ENCODE data around the gene GRK5. TPM values are rescaled to one million over a fixed set of nuclear protein-coding genes. Genes with fewer than 3 reads are reported as not detected.

Gene GRK5
- total RNA-seq, 1 experiment from 2014 or later = 4.5 TPM

DNA sequence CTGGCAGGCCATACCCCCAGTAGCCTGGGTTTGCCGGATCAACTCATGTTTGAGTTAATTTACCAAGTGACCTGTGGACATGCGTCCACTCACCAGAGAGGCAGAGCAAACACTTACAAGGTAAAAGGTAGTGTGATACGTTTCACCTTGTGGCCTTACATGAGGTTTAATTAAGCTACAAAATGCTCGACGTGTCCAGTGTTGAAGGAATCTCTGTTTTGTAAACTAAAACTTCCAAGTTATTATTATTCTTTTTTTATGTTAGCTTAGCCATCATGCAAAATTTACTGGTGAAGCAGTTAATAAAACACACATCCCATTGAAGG, 292.3 kb downstream of the GRK5 start:
- Histone ChIP-seq H3K4me3 (ENCODE audit: low read length) (no peak overlapping the region), H3K9me2 (replicated peaks; ENCODE audit: low read length) (no peaks in the 10 kb centered on the region), H4K20me1 (ENCODE audit: low read length) (no peaks in the 10 kb centered on the region), H3K79me2 (ENCODE audit: low read length) (no peaks in the 10 kb centered on the region), H3K4me1 (ENCODE audit: insufficient read depth, low read length) (peaks cover 10% of the 10 kb centered on the region), H3K9ac (ENCODE audit: low read length) (no peak overlapping the region), H3K4me2 (ENCODE audit: low read length) (no peak overlapping the region), H3K36me3 (ENCODE audit: low read depth, low read length) (no peaks in the 10 kb centered on the region; the same call in 1 of the 2 replicates), H3K27me3 (ENCODE audit: low read length) (no peaks in the 10 kb centered on the region), H3F3A (ENCODE audit: low read length, unreplicated experiment) (no peaks in the 10 kb centered on the region), H3K27ac (ENCODE audit: low read length) (no peak overlapping the region), H3K9me3 (ENCODE audit: low read length) (no peaks in the 10 kb centered on the region), H2AFZ (ENCODE audit: low read length) (no peak overlapping the region)
- BruUV-seq (replicated peaks) = no TSS peak
- intact Hi-C loops (cut with micrococcal nuclease) = no loop called here
- CTCF ChIA-PET = no interaction called here
- TF ChIP-seq, protein P1, sequence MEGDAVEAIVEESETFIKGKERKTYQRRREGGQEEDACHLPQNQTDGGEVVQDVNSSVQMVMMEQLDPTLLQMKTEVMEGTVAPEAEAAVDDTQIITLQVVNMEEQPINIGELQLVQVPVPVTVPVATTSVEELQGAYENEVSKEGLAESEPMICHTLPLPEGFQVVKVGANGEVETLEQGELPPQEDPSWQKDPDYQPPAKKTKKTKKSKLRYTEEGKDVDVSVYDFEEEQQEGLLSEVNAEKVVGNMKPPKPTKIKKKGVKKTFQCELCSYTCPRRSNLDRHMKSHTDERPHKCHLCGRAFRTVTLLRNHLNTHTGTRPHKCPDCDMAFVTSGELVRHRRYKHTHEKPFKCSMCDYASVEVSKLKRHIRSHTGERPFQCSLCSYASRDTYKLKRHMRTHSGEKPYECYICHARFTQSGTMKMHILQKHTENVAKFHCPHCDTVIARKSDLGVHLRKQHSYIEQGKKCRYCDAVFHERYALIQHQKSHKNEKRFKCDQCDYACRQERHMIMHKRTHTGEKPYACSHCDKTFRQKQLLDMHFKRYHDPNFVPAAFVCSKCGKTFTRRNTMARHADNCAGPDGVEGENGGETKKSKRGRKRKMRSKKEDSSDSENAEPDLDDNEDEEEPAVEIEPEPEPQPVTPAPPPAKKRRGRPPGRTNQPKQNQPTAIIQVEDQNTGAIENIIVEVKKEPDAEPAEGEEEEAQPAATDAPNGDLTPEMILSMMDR (conservative IDR thresholded peaks at IDR 0.05; ENCODE audit: low read depth, low read length) = no peak
- TF ChIP-seq EZH2 (IDR thresholded peaks at IDR 0.05; ENCODE audit: low read length, unreplicated experiment) = no peak
- no peak for TF ChIP-seq EZH2phosphoT487 (IDR thresholded peaks at IDR 0.05; ENCODE audit: borderline replicate concordance, low read length)
- ATAC-seq (no peak), DNase-seq (no peak)
- POLR2A ChIA-PET (ENCODE audit: unreplicated experiment) = no interaction called here

DNA sequence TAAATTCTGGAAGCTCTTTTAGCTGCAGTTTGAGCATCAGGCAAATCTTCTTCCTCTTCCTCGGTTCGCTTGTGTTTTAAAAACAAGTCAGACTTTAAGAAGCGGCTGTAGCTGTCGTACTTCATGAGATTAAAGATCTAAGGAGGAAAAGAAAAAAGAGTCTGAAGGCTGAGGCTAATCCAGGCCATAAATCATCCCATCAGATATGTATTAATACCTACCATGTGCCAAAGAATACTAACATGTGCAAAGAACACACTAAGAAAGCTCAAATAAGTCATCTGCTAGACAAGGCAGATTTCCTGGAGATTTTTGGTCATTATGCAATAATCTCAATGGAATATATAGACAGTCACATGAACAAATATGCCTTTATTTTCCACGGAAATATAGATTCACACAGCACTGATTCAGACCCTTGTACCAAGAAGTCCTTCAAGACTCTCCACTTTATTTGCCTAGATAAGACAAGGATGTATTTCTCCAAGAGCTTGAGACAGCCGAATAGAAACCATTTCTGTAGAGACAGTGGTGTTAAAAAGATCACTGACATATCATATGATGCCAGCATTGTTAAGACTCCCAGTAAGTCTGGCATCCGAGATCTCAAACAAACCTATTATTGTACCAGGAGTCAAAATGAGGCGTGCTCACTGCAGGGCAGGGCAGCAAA, 292.9 kb downstream of the GRK5 start:
- BruUV-seq (replicated peaks) = no TSS peak
- Histone ChIP-seq H2AFZ (ENCODE audit: low read length) (no peak overlapping the region), H3F3A (ENCODE audit: low read length, unreplicated experiment) (no peaks in the 10 kb centered on the region), H3K9ac (ENCODE audit: low read length) (no peak overlapping the region), H3K4me1 (ENCODE audit: insufficient read depth, low read length) (peaks cover 4% of the 10 kb centered on the region), H3K27me3 (ENCODE audit: low read length) (no peaks in the 10 kb centered on the region), H4K20me1 (ENCODE audit: low read length) (no peaks in the 10 kb centered on the region), H3K79me2 (ENCODE audit: low read length) (no peaks in the 10 kb centered on the region), H3K4me3 (ENCODE audit: low read length) (no peak overlapping the region), H3K9me2 (replicated peaks; ENCODE audit: low read length) (no peaks in the 10 kb centered on the region), H3K9me3 (ENCODE audit: low read length) (no peaks in the 10 kb centered on the region), H3K4me2 (ENCODE audit: low read length) (no peak overlapping the region), H3K27ac (ENCODE audit: low read length) (no peak overlapping the region), H3K36me3 (ENCODE audit: low read depth, low read length) (no peaks in the 10 kb centered on the region; the same call in 1 of the 2 replicates)
- intact Hi-C loops (cut with micrococcal nuclease) = no loop called here
- POLR2A ChIA-PET (ENCODE audit: unreplicated experiment) = no interaction called here
- ATAC-seq (no peak), DNase-seq (no peak)
- CTCF ChIA-PET = no interaction called here
- TF ChIP-seq EZH2 (IDR thresholded peaks at IDR 0.05; ENCODE audit: low read length, unreplicated experiment) (no peak), EZH2phosphoT487 (IDR thresholded peaks at IDR 0.05; ENCODE audit: borderline replicate concordance, low read length) (no peak)
- TF ChIP-seq, protein P1 (conservative IDR thresholded peaks at IDR 0.05; ENCODE audit: low read depth, low read length) = no peak

DNA sequence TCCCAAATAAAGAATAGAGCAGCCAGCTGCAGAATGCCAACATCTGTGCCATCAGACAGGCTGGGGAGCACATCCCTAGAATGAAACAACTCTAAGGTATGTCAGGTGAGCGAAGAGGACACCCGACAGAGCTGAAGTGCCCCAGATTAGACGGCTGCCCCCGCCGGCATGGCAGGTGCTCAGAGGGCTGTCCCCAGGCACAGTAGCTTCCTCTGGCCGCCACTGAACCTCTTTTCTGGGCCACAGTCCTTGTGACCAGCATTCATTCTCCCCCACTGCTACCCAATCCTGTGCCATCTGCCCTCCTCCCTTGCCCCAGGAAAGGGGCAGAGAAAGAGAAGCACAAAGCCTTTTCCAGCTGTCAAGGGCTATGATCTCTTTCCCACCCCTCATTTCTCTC, 293.4 kb downstream of the GRK5 start:
- BruUV-seq (replicated peaks) = no TSS peak
- intact Hi-C loops (cut with micrococcal nuclease) = no loop called here
- H4K20me1 ChIP-seq (ENCODE audit: low read length) = no peaks in the 10 kb centered on the region
- DNase-seq (no peak), ATAC-seq (no peak)
- H3F3A ChIP-seq (ENCODE audit: low read length, unreplicated experiment) = no peaks in the 10 kb centered on the region
- no peaks in the 10 kb centered on the region for H3K9me2 ChIP-seq (replicated peaks; ENCODE audit: low read length)
- no peaks in the 10 kb centered on the region for H3K27me3 ChIP-seq (ENCODE audit: low read length)
- no peaks in the 10 kb centered on the region for H3K4me1 ChIP-seq (ENCODE audit: insufficient read depth, low read length)
- no peak overlapping the region for H3K4me3 ChIP-seq (ENCODE audit: low read length)
- H3K36me3 ChIP-seq (ENCODE audit: low read depth, low read length) = no peaks in the 10 kb centered on the region; the same call in 1 of the 2 replicates
- ChIA-PET CTCF (no interaction called here), POLR2A (ENCODE audit: unreplicated experiment) (no interaction called here)
- no peaks in the 10 kb centered on the region for H3K9me3 ChIP-seq (ENCODE audit: low read length)
- H3K27ac ChIP-seq (ENCODE audit: low read length) = no peak overlapping the region
- H3K79me2 ChIP-seq (ENCODE audit: low read length) = no peaks in the 10 kb centered on the region
- no peak overlapping the region for H3K4me2 ChIP-seq (ENCODE audit: low read length)
- TF ChIP-seq EZH2phosphoT487 (IDR thresholded peaks at IDR 0.05; ENCODE audit: borderline replicate concordance, low read length) (no peak), EZH2 (IDR thresholded peaks at IDR 0.05; ENCODE audit: low read length, unreplicated experiment) (no peak)
- TF ChIP-seq, protein P1 (conservative IDR thresholded peaks at IDR 0.05; ENCODE audit: low read depth, low read length) = no peak
- no peak overlapping the region for H3K9ac ChIP-seq (ENCODE audit: low read length)
- H2AFZ ChIP-seq (ENCODE audit: low read length) = no peak overlapping the region
